Hindlimb muscle (tissue), 1 donor: ENCODE measurements around the gene SHISA3. TPM values are rescaled to one million over a fixed set of nuclear protein-coding genes. Genes with fewer than 3 reads are reported as not detected.

Source experiments
- DNase-seq: peaks from one replicate; pipeline ENCODE4 v3.0.0-alpha.2; 2013
- polyA plus RNA-seq: library from polyadenylated mRNA; unstranded; fragments of 120-200 nt; gene quantifications from one replicate; pipeline ENCODE4 v1.2.1, GENCODE V29; 2013; ENCODE audit not compliant: insufficient read length

SHISA3 gene
- polyA plus RNA-seq, 1 donor = 7.2 TPM

GRCh38 chr4:42392436-42392835 lies 4.9 kb upstream of the SHISA3 start:
- no peak for DNase-seq

GRCh38 chr4:42395595-42395994 lies 1.7 kb upstream of the SHISA3 start:
- DNase-seq = no peak

DNA sequence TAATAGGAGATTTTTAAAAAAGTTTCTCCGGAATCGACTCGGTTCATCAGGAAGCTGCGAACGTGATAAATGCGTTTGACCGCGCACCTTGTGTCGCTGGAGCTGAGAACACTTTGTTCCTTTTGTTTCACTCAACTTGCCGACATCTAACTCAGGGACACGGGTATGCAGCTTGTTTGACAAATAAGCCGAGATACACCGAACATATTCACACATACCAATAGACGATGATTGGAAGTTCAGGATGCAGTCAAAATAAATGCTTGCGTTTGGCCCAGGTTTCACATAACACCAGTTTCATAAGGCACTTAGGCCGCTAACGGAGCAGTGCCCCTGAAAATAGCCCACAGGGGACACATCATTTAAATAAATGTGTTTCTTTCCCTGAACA lies 932 bp upstream of the SHISA3 start:
- DNase-seq = no peak

GRCh38 chr4:42397635-42398170 lies 415 bp downstream of the SHISA3 start:
- DNase-seq = no peak

GRCh38 chr4:42398171-42398870 lies 1.0 kb downstream of the SHISA3 start:
- DNase-seq = no peak

DNA sequence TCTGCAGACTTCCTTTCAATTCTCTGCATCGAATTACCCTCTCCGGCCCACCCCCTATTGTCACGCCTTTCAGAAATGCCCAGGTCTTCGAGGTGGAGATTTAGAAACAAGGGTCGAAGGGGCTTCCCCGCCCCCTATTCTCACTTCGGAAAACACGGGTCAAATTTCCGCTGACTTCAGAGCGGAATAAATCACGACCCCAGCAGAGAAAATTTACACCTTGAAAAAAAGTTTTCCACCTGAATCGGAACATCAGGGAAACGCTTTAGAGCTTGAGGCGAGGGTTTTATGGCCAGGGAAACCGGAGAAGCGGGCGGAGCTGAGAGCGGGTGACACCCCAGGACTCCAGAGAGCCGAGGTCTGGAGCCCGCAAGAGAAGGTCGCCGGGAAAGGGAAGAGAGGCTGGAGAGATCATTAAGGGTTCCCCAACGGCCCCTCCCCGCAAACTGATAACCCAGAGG lies 1.6 kb downstream of the SHISA3 start:
- no peak for DNase-seq

GRCh38 chr4:42399393-42399792 lies 2.1 kb downstream of the SHISA3 start:
- DNase-seq = no peak

DNA sequence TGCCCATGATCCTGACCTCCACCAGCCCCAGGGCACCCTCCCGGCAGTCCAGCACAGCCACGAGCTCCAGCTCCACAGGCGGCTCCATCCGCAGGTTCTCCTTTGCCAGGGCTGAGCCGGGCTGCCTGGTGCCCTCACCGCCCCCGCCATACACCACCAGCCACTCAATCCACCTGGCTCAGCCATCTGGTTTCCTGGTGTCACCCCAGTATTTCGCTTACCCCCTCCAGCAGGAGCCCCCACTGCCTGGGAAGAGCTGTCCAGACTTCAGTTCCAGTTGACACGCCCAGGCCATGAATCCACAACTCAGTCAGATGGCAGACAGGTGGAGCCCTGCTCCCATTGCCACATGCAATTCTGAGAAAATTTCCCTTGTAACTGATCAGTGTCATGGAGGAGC lies 3.9 kb downstream of the SHISA3 start:
- no peak for DNase-seq

DNA sequence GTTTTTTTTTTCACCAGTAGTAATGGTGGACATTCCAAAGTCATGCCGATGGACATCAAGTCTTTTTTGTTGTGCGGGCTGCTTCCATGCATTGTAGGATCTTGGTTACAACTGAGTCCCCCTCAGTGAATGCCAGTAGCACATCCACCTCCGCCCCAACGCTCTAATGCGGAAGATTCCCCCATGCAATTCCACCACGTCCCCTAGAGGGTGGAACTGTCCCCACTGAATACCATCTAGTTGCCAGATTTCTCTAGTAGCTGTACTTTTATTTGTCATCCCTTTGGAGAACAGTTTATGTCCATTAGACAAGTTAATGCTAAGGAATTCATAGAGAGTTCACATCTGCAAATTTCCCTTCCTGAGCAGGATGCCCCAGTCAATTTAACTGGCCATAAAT lies 6.7 kb downstream of the SHISA3 start:
- no peak for DNase-seq

- DNase-seq = no peak
Measured at GRCh38 chr4:42410446-42410845, 13.2 kb downstream of the SHISA3 start.

GRCh38 chr4:42411803-42412202 lies 14.5 kb downstream of the SHISA3 start:
- DNase-seq = no peak

GRCh38 chr4:42412251-42412650 lies 15.0 kb downstream of the SHISA3 start:
- DNase-seq = no peak

- DNase-seq = no peak
Measured at GRCh38 chr4:42415281-42415680, 18.0 kb downstream of the SHISA3 start.

- DNase-seq = no peak
Measured at GRCh38 chr4:42416017-42416416, 18.7 kb downstream of the SHISA3 start.

GRCh38 chr4:42417550-42417949 lies 20.3 kb downstream of the SHISA3 start:
- DNase-seq = no peak

DNA sequence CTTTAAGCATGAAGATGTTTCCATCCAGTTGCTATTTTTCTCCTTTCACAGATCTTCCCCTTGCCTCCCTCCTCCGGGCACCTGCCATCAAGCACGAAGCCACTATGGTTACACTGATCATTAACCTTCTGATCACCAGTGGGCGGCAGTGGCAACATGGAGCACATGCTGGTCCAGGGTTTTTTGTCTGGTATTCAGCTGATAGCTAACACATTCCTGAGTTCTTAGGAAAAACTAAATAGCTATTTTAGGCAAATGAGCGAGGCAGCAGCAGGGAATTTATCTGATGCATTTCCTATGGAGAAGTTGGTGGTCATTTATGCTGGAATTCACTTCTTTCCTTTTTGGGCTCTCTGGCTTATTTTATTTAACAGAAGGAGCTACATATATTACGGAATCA lies 22.9 kb downstream of the SHISA3 start:
- DNase-seq = no peak

GRCh38 chr4:42425146-42426065 lies 28.1 kb downstream of the SHISA3 start:
- DNase-seq = no peak

GRCh38 chr4:42428036-42428435 lies 30.7 kb downstream of the SHISA3 start:
- DNase-seq = no peak

GRCh38 chr4:42436928-42437565 lies 39.8 kb downstream of the SHISA3 start:
- DNase-seq = no peak

- DNase-seq = no peak
Measured at GRCh38 chr4:42440083-42440482, 42.8 kb downstream of the SHISA3 start.

DNA sequence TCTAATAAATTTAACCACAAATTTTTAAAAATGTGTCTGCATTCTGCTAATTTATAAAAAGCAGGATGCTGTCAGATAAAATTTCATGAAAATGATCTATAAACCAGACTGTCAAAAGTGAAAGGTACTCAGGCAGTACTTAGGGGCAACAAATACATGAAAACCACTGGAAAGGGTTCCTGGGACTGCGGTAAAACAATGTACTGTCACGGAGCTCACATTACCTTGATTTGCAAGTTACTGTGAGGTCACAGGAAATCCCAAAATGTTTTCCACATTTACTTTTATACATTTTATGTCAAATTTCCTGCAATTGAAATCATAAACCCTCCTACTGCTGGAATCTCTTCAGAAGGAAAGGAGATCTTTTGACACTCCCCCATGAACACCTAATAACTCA lies 45.3 kb downstream of the SHISA3 start:
- no peak for DNase-seq

DNA sequence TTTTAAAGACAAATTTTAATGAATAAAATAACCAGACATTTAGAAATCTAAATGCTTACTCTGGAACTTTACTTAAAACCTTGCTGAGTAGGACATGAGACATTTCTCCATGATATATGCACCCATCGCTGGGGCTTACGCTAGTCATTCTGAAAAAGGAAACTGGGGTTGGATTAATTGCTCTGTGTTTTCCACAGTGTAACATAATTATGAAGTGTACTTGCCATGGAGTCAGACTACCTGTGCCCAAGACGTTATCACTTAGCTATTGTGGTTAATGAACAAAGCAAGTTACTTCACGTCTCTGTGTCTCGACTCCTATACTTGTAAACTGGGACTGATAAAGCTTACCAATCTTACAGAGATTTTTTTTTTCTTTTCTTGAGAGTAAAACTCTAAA lies 47.8 kb downstream of the SHISA3 start:
- no peak for DNase-seq

GRCh38 chr4:42446823-42447222 lies 49.5 kb downstream of the SHISA3 start:
- DNase-seq = no peak
